Hypothalamus (tissue), 51 donors: ENCODE measurements around the gene CANX.

Experiments used
- DNase-seq, 51 donors: peaks; one replicate each; lab custom pipeline; 2025; lab: John Stamatoyannopoulos, UW

The CANX gene

DNA sequence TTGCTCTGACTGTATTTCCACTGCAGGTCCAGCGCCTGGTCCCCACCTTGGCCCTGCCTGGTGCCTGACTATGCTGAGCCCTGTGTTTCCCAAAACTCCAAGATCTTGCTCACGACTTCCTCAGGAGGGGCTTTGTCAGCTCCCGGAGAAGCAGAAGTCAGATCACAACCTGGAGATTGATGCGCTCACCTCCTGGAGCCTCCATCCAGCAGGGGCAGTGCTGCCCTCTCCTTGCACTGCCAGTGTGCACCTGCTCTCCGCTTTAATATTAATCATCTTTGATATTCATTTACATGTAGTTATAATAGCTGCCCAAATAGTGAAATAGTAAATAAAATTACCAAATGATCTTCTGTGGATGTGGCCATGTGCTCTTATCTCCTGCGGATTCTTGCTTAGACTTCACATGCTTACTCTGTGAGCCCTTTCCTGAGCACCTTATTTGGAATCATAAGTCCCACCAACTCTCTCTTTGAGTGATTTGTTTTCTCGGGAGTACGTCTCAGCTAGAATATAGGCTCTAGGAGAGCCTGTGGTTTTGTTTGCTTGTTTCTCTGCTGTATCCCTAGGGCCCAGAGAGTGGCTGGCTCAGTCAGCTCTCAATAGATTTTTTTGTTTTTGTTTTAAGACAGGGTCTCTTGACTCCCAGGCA lies 51.2 kb downstream of the CANX start:
- no peak for DNase-seq

DNA sequence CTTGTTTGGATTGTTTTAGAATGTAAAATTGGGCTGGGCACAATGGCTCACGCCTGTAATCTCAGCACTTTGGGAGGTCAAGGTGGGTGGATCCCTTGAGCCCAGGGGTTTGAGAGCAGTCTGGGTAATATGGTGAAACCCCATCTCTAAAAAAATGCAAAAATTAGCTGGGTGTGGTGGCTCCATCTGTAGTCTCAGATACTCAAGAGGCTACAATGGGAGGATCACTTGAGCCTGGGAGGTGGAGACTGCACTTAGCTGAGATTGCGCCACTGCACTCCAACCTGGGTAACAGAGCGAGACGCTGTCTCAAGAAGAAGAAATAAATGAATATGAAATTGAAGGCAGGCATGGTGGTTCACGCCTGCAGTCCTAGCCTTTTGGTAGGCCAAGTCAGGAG lies 55.2 kb downstream of the CANX start:
- DNase-seq, result no peak

DNA sequence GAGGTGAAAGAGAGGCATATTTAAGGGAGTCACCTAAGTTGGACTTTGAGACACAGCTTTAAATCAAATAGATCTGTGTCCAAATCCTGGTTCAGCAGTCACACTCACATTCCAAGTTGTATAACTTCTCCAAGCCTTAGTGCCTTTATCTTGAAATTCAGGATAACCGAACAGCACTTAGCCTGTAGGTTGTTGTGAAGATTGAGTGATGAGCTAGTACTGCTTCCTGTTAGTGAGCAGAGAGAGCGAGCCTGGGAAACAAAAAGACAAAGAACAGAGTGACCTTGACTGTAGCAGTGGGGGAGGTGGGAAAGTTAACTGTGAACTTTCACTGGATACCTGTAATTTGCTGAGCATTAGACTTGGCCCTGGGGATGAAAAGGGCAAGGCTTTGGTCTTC lies 56.3 kb downstream of the CANX start:
- DNase-seq, result no peak

DNA sequence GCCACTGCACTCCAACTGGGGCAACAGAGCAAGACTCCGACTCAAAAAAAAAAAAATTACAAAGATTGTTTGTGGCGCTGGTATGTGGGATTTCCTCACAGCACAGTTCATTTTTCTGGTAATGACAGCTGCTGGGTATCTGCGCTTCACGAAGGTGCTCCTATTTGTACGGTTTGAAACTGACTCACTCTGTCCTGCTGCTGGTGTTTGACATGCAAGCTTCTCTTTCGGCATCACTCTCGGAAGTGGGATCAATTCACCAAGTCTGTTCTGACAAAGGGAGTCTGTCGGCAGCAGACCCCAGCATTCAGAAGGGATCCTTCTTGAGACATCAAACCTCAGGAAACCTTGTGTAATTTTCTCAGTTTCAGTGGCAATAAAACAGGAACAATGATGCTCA lies 60.2 kb downstream of the CANX start:
- no peak for DNase-seq

DNA sequence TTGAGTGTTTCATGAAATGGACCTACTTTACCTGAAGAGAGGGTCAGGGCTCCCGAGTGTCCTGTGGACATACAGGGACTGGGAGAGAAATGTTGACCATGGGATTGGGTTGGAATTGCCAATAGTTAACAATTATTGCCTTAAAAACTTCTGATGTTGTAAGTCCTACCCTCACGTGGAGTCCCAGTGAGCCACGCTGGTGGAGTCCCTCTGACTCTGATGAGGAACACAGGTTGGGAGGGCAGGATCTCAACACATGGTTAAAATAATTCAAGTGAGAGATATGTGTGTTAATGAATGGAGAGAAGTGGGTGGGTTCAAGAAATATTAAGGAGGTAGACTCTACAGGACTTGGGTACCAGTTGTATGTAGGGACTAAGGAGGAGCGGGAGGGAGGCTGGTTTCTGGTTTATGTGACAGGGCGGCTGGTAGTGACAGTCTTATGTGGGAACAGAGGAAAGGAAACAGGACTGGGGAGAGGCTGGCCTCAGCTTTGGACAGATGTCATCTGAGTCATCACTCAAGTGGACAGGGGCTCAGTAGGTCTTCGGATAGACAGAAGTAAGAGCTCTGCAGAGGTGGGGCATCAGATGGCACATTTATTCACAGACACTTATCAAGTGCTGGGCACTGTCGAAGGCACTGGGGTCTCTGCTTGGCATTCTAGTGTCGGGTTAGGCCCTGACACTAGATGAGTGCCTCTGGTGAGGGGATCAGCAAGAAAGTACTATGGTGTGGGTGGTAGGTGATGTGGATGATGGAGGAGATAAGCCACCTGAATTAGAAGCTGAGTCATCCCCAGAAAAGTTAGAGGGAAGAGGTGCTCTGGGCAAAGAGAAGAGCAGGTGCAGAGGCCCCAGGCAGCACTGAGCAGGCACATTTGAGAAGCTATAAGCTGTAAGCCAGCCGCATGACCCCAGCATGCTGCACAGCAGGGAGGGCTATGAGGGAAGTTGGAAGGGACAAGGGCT lies 61.1 kb downstream of the CANX start:
- peak in 2 of 51 donors; percentile 8 to 41 for DNase-seq

DNA sequence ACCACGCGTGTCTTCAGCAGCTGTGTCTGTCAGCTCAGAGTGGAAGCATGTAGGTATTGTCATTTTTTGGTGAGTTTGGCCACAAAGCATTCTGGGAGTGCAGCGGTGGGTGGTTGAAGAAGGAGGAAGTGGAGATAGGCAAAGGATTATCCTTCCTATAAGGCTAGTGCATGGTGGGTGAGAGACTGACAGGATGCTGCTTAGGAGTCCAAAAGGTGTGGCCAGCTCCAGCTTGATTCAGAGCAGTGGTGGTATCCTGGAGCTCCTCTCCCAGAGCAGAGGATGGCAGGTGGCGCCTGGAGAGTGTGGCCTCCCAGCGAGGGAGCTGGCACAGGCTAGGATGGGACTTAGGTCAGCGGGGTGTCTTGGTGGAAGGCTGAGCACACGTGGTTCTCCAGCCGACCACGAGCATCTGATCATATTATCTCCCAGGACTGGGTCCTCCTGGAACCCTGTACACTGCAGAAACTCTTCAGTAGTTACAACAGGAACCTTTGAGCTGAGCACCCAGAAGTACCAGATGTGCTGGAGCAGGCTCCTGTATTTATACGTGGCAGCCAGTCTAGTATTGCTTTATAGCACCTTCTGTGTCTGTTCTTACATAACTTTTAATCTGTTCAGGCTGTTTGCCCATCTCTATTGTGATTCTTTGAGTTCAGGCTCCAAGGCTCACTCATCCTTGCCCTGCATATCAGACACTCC lies 63.5 kb downstream of the CANX start:
- peak in 1 of 51 donors; percentile 8 for DNase-seq

DNA sequence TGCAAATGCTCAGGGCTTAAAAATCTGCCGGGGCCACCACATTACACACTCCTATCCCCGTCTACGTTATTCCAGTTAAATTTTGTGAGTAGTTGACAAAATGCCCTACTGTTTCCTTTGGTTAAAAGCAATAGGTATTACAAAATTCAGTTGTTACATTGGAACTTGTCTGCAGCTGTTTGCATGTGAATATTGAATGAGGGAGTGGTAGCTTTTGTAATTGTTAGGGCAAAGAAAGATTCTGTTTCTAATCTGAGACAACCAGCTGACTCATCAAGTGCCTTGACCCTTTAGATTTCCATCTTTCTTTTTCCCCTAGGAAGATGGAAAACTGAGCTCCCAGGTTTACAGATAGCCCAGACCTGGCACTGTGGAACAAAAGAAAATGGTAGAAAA lies 64.0 kb downstream of the CANX start:
- peak in 1 of 51 donors; percentile 46 for DNase-seq

DNA sequence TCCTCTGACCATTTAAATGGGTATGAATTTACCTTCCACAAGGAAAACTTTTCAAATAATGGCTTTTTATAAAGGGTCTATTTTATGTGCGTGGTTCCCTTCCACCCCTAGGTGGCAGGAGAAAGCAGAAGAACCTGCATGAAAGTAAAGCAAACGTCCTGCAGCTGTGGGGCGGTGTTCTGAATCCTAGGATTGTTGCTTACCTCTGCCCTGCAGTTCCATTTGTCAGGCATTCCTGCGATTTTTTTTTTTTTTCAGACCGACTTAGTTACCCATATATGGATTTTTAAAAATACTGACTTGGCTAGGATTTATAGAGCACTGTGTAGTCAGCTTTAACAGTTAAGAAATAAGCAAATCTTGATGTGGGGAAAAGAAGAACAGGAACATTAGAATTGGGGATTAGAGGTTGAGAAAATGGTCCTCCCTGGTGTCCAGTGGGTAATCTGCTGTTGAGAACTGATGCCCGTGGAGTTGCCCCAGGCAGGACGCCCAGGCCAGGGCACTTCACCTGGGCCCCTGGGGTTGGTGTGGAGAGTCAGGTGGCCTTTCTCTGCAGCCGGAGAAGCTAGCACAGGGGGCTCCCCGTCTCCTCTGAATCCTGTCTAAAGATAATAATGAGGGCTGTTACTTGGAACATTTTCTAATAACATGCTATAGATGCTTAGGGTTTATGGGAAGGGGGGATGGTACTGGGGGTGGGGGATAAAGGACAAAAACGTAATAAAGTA lies 64.6 kb downstream of the CANX start:
- peak in 28 of 51 donors; percentile 9 to 58 (median 37) for DNase-seq

DNA sequence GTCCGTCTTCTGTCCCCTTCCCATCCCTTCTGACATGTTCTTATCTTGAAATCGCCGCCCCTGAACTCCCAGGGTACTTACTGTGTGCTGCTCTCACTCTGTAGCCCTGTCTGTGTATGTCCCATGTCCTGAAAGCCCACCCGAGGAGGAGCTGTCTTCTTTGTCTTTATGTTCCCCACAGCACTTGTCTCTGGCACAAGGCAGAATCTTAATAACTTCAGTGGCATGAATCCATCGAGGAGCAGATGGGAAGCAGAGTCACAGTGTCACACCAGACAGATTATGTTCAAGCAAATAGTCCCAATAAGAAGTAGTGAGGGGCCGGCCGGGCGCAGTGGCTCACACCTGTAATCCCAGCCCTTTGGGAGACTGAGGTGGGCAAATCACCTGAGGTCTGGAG lies 65.3 kb downstream of the CANX start:
- no peak for DNase-seq

DNA sequence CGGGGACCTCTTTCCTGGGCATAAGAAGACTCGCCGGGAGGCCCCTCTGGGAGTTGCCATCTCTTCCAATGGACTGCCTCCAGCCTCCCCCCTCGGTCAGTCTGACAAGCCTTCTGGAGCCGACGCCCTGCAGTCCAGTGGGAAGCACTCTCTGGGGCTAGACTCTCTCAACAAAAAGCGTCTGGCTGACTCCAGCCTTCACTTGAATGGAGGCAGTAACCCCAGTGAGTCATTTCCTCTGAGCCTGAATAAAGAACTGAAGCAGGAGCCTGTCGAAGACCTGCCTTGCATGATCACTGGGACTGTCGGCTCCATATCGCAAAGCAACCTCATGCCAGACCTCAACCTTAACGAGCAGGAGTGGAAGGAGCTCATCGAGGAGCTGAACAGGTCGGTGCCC lies 66.6 kb downstream of the CANX start:
- DNase-seq, result peak in 6 of 51 donors; percentile 18 to 51 (median 27)

DNA sequence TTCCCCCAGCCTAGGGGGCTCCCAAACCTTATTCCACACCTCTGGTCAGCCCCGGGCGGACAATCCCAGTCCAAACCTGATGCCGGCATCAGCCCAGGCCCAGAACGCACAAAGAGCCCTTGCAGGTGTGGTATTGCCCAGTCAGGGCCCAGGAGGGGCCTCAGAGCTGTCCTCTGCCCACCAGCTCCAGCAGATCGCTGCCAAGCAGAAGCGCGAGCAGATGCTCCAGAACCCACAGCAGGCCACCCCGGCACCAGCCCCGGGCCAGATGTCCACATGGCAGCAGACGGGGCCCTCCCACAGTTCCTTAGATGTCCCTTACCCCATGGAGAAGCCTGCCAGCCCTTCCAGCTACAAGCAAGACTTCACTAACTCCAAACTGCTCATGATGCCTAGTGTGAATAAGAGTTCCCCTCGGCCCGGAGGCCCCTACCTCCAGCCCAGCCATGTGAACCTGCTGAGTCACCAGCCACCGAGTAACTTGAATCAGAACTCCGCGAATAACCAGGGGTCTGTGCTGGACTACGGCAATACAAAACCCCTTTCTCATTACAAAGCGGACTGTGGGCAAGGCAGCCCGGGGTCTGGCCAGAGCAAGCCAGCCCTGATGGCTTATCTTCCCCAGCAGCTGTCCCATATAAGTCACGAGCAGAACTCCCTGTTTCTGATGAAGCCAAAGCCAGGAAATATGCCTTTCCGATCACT lies 67.4 kb downstream of the CANX start:
- DNase-seq, result peak in 2 of 51 donors; percentile 14 to 16

DNA sequence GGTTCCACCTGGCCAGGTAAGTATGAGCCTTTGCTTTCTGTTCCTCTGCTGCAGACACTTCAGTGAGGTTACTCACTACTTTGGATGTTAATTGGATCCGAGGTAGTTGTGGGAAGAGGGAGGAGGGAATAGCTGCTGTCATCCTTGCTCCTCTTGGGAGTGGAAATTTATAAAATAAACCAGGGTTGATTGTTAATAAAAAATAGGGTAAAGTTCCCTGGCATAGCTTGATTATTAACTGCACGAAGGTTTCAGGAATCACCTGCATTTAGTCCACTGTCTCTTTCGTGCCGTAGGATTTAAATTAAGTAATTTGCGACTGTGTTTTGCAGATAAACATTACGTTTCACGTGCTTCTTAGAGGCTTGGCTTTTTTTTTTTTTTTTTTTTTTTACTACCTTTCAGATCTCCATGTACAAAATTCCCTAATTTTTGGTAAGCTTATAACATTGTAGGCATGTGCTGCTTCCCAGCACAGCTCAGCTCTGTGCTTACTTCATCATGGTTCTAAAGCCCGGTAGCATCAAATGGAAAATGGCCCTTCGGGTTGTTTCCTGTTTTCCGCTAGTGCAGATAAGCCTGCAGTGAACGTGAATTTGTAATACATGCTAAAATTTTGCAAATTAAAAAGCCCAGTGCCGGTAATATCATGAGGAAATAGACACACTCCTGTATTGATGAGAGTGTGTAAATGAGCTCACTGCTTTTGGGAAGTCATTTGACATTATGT lies 68.1 kb downstream of the CANX start:
- DNase-seq, result no peak

DNA sequence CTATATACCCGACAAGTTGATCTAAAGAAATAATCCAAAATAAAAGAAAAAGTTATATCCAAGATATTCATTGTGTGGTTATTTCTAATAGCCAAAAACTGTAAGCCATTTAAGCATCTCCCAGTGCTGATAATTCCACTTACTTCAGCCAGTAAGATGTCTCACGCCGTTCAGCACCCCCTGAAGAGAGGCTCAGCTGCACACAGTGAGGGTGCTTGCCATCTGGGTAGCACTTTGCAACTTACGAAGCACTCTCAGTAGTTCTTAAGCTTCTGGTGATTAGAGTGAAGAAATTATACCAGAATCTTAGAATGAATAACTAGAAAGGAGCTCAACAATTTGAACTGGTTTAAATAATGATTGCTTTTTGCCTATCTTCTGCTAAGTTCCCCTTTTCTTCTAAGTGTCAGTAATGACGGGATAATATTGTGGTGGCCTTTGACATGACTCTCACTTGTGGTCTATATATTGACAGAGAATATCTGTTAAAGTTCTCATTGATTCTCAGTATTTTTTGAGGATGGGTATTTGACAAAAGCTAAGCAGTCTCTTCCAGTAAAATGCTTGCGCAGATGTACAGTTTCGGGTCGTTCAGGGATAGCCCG lies 68.8 kb downstream of the CANX start:
- no peak for DNase-seq

DNA sequence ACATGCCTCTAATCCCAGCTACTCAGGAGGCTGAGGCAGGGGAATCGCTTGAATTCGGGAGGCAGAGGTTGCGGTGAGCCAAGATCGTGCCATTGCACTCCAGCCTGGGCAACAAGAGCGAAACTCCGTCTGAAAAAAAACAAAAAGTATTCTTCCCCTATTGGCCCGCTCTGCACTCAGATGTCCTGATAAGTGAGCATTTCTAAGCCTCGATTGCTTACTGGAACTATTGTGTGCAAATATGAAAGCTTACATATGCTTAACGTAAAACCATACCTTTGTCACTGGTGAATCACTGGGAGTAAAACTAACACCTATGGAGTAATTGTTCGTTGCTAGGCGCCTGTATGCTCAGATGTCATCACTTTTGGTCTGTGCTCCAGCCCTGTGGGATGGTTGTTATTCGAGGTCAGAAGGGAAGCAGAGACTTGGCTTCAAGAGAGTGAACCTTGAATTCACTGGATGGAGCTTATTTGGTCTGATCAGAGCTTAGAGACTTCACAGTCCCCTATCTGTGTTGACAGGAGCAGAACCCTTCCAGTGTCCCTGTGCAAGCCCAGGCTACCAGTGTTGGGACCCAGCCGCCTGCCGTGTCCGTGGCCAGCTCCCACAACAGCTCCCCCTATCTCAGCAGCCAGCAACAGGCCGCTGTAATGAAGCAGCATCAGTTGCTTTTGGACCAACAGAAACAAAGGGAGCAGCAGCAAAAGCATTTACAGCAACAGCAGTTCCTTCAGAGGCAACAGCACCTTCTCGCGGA lies 69.7 kb downstream of the CANX start:
- no peak for DNase-seq

DNA sequence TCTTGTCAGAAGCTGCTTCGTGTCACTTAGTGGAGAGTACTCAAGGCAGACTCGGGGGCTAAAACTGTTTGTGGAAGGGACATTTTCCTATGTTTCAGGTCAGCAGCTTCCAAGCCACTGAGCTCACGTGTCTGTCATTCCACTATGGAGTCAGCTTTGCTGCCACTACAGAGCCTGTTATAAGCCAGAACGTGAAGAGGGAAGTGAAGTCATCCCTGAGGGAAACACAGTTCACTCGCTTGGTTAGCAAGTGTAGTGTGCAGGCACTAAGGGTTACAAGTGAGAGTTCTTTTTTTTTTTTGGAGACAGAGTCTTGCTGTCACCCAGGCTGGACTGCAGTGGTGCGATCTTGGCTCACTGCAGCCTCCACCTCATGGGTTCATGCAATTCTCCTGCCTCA lies 70.5 kb downstream of the CANX start:
- no peak for DNase-seq

DNA sequence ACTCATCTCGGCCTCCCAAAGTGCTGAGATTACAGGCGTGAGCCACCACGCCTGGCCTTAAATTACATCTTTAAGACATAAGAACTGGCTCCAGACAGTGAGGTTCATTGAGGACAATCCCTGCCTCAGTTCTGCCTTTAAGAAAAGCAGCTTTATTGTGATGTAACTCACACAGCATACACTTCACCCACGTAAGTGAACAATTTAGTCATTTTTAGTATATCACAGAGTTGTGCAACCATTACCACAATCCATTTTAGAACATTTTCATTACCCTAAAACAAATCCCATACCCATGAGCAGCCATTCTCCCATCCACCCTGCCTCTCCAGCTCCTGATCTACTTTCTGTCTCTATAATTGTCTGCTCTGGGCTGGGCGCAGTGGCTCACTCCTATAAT lies 71.0 kb downstream of the CANX start:
- DNase-seq, result no peak

DNA sequence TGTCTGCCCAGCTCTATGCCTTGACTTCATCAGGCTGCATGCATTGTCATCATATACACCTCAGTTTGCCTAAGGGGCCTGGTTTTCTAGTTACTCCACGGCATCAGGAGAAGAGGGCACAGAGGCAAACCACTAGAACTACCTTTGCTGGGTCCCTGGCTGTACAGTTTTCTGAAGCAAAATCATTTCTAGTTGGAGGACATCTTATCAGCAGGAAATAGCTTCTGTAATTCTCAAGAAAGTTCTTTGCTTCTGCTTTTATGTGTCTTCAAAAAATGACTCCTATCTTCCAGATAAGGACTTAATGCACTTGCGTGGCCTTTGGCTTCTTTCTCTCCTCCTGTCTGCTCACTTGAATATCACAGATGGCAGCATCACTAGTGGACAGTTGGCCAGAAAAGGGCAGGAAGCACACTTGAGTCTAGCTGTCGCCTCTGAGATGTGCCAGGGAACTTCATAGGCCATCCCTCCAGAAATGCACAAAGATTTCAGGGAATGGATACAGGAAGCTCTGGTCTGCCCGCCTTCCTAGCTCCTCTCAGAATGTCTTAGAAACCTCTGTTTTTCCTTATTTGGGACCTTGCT lies 72.6 kb downstream of the CANX start:
- no peak for DNase-seq

DNA sequence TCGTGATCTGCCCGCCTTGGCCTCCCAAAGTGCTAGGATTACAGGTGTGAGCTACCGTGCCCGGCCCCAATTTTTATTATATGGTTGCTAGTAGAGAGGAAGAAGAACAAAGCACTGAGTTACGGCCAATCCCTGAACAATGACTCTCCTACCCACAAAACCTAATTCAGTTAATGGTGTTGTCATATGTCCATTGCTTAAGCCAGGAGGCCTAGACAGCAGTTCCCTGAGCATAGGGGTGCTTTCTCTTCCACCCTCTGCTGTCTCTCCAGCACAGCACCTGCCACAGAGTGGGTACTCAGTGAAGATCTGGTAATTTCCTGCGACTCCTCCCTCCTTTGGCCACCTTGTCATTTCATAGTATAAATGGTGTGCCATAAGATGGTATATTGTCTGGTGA lies 73.6 kb downstream of the CANX start:
- DNase-seq, result no peak
